Measurements from ENCODE around the gene ZNF37A.
"Not testable (repeated sequence)": the region's sequence is repeated elsewhere in the genome, so short reads cannot be mapped to it uniquely, and the experiment has no call there.

ZNF37A gene

DNA sequence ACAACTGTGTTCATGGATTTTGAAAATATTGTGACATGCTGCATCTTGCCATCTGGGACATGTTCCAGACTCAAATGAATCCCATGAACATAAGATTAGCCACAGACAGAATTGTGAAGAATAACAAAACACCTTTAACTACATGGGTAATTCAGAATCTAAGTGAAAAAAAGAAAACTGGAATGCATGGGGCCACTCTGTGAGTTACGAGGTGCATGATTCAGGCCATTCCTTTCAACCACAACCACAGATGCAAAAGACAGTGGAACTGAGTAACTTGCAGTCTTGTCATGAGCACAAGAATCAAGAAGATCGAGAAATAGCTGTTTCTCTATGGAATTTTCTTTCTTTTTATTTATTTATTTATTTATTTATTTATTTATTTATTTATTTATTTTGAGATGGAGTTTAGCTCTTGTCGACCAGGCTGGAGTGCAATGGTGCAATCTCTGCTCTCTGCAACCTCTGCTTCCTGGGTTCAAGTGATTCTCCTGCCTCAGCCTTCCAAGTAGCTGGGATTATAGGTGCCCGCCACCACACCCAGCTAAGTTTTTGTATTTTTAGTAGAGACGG, 56.8 kb downstream of the ZNF37A start:
- not testable (repeated sequence) for DNase-seq

GRCh38 chr10:38156416-38157269, 62.5 kb downstream of the ZNF37A start:
- no peak for DNase-seq

- no peak for DNase-seq
Measured at GRCh38 chr10:38157270-38157685, 63.1 kb downstream of the ZNF37A start.

DNA sequence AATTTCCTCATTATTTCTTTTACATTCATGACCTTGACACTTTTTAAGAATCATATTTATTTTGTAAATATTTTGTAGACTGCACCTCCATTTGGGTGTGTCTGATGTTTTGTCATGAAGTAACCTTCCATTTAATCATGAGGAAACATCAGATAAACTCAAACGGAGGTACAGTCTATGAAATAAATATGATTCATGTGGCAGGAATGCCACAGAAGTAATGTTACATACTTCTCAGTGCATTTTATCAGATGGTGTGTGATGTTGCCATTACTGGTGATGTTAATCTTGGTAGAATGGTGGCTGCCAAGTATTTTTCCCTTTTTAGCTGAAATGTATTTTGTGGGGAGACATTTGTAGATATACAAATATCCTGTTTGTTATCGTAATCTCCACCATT, 64.9 kb downstream of the ZNF37A start:
- no peak for DNase-seq

DNA sequence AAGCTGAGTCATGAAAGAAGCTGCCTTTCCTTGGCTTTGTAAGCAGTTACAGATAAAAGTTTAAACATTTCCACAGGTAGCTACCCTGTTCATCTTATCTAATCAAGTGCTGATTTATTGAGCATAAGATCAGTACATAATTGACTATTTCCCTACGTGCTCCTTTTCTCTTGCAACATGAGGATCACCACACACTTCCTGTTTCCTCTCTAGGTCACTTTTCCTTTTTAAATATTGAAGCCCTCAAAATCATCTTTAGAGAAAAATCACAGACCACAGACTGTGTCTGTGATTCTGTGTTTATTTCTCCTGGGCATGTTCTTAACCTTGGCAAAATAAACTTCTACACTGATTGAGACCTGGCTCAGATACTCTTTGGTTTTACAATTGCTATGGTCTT, 69.5 kb downstream of the ZNF37A start:
- DNase-seq, result no peak

DNA sequence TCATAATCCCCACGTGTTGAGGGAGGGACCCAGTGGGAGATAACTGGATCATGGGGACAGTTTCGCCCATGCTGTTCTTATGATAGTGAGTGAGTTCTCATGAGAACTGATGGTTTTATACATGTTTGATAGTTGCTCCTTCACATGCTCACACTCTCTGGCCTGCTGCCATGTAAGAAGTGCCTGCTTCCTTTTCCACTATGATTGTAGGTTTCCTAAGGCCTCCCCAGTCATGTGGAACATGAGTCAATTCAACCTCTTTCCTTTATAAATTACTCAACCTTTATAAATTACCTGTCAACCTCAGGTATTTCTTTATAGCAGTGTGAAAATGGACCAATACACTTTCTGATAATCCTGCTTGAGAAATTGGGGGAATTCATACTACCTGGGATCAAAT, 80.2 kb downstream of the ZNF37A start:
- no peak for DNase-seq

GRCh38 chr10:38184477-38184876, 90.3 kb downstream of the ZNF37A start:
- DNase-seq, result no peak
